ENCODE data around the gene UQCC2. TPM values are rescaled to one million over a fixed set of nuclear protein-coding genes. Genes with fewer than 3 reads are reported as not detected.

The UQCC2 gene
- total and polyA plus RNA-seq, 2 donors (not counting 1 experiment from before 2014, with no cell fraction given) = 13.2 to 16.6 TPM

- Mint-ChIP-seq H3K4me1 (peaks cover 32% of the 10 kb centered on the region), H3K27me3 (peaks cover 34% of the 10 kb centered on the region), H3K27ac (no peak overlapping the region), H3K9me3 (ENCODE audit: insufficient read depth) (no peaks in the 10 kb centered on the region), H3K4me3 (no peak overlapping the region)
- ChIA-PET POLR2A (no interaction called here), CTCF (interaction anchor here (1.0 to 1.1 kb wide), 2 partner anchors 20 to 47 kb away, joined by 4 to 5 read pairs; no protein-coding TSS in a partner anchor)
- no peak overlapping the region for H3K4me2 ChIP-seq (replicated peaks; ENCODE audit: low read depth, low read length, poor library complexity, severe bottlenecking)
- 97% methylated on average over 13 of the region's 14 CpGs for WGBS (ENCODE audit: insufficient coverage)
- H3K36me3 ChIP-seq (replicated peaks in 1 of 2; ENCODE audit: control extremely low read depth in 1 of 2, control insufficient read depth in 1 of 2, extremely low read depth in 1 of 2, insufficient read depth in 2 of 2, low read length in 1 of 2) = no peaks in the 10 kb centered on the region
- ATAC-seq (ENCODE audit: low read depth) (no peak), DNase-seq (no peak)
- no peaks in the 10 kb centered on the region for H3K79me2 ChIP-seq (ENCODE audit: control insufficient read depth, insufficient read depth, low read length)
- H3K9ac ChIP-seq (ENCODE audit: low read length) = no peak overlapping the region
- H3K27me3 ChIP-seq (replicated peaks in 1 of 4; ENCODE audit: control extremely low read depth in 1 of 4, control insufficient read depth in 3 of 4, insufficient read depth in 4 of 4, low read length in 3 of 4) = no peaks in the 10 kb centered on the region
- no peak overlapping the region for H3K4me3 ChIP-seq (ENCODE audit: control extremely low read depth in 1 of 5, extremely low read depth in 1 of 5, insufficient read depth in 1 of 5, low read depth in 2 of 5, low read length in 4 of 5)
- peaks cover 11 to 22% of the 10 kb centered on the region in 2 donors for H3K4me1 ChIP-seq (ENCODE audit: control insufficient read depth in 2 of 2, insufficient read depth in 2 of 2, low read length in 2 of 2)
- no peak overlapping the region for H3K27ac ChIP-seq (ENCODE audit: low read length in 2 of 2)
- H3K9me3 ChIP-seq (ENCODE audit: control extremely low read depth in 1 of 3, control insufficient read depth in 2 of 3, insufficient read depth in 1 of 3, low read length in 2 of 3) = no peaks in the 10 kb centered on the region
- TF ChIP-seq EZH2 (IDR thresholded peaks at IDR 0.05; ENCODE audit: borderline replicate concordance, insufficient read depth, low read depth, low read length, poor library complexity, severe bottlenecking) (no peak), CTCF (IDR thresholded peaks at IDR 0.05) (no peak)
- intact Hi-C loops (cut with micrococcal nuclease) = no loop called here
- H4K20me1 ChIP-seq (ENCODE audit: control insufficient read depth, insufficient read depth, low read length, poor library complexity, severe bottlenecking) = no peaks in the 10 kb centered on the region
- H2AFZ ChIP-seq (ENCODE audit: insufficient read depth, low read depth, low read length, poor library complexity, severe bottlenecking) = no peak overlapping the region
Observed at GRCh38 chr6:33725222-33725621, 13.7 kb upstream of the UQCC2 start.

DNA sequence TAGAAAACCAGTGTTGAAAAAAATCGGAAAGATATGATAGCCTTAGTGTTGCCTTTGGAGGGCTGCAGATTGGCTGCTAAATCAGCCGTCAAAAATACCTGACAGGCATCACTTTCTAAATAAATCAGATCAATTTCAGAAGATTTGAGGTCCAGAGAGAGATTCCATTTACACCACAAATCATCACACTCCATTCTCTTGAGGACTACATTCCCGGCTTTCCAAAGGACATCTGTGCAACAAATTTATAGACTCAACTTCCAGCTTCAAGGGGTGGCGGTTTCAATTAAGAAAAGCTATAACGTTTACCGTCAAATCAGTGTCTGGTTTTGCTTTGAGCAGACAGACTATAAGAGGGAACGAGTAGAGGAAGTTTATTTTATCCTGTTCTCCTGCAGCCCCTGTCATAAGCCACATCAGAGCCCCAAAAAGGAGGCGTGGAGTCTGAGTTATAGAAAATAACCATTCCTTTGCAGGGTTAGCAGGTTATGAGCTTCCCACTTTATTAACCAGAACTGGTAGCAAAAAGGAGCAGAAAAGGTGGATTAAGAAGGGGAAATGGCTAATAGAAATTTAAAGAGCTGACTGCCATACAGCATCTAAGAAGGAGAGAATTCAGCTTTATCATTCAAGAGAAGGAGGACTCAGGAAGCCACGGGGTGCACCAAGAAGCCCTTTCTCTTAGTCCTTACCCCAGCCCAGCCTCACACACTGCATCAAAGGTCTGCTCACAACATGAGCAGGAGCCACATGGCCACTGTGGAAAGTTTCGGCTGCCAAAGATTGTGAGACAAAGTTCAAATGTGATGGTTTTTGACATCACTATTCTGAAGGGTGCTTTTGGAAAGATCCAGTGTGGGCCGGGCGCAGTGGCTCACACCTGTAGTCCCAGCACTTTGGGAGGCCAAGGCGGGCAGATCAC lies 12.9 kb upstream of the UQCC2 start:
- Histone ChIP-seq H4K20me1 (ENCODE audit: control insufficient read depth, insufficient read depth, low read length, poor library complexity, severe bottlenecking) (no peaks in the 10 kb centered on the region), H3K9me3 (ENCODE audit: control extremely low read depth in 1 of 3, control insufficient read depth in 2 of 3, insufficient read depth in 1 of 3, low read length in 2 of 3) (no peaks in the 10 kb centered on the region), H3K4me3 (ENCODE audit: control extremely low read depth in 1 of 5, extremely low read depth in 1 of 5, insufficient read depth in 1 of 5, low read depth in 2 of 5, low read length in 4 of 5) (no peak overlapping the region), H2AFZ (ENCODE audit: insufficient read depth, low read depth, low read length, poor library complexity, severe bottlenecking) (no peak overlapping the region), H3K27me3 (replicated peaks in 1 of 4; ENCODE audit: control extremely low read depth in 1 of 4, control insufficient read depth in 3 of 4, insufficient read depth in 4 of 4, low read length in 3 of 4) (no peaks in the 10 kb centered on the region), H3K4me2 (replicated peaks; ENCODE audit: low read depth, low read length, poor library complexity, severe bottlenecking) (no peak overlapping the region), H3K79me2 (ENCODE audit: control insufficient read depth, insufficient read depth, low read length) (no peaks in the 10 kb centered on the region), H3K4me1 (ENCODE audit: control insufficient read depth in 2 of 2, insufficient read depth in 2 of 2, low read length in 2 of 2) (peaks cover 11 to 22% of the 10 kb centered on the region in 2 donors), H3K9ac (ENCODE audit: low read length) (no peak overlapping the region), H3K27ac (ENCODE audit: low read length in 2 of 2) (no peak overlapping the region), H3K36me3 (replicated peaks in 1 of 2; ENCODE audit: control extremely low read depth in 1 of 2, control insufficient read depth in 1 of 2, extremely low read depth in 1 of 2, insufficient read depth in 2 of 2, low read length in 1 of 2) (no peaks in the 10 kb centered on the region)
- no peak for ATAC-seq (ENCODE audit: low read depth)
- Mint-ChIP-seq H3K4me3 (no peak overlapping the region), H3K27ac (no peak overlapping the region), H3K9me3 (ENCODE audit: insufficient read depth) (no peaks in the 10 kb centered on the region), H3K27me3 (peaks cover 30% of the 10 kb centered on the region), H3K4me1 (peaks cover 36% of the 10 kb centered on the region)
- DNase-seq = no peak
- ChIA-PET CTCF (interaction anchor here (0.6 to 1.2 kb wide), 3 partner anchors 47 to 134 kb away, joined by 3 read pairs; no protein-coding TSS in a partner anchor), POLR2A (no interaction called here)
- WGBS (ENCODE audit: insufficient coverage) = 76% methylated on average over 4 of the region's 13 CpGs
- no peak for TF ChIP-seq EZH2 (IDR thresholded peaks at IDR 0.05; ENCODE audit: borderline replicate concordance, insufficient read depth, low read depth, low read length, poor library complexity, severe bottlenecking)
- no peak for TF ChIP-seq CTCF (IDR thresholded peaks at IDR 0.05)
- intact Hi-C loops (cut with micrococcal nuclease) = no loop called here

Measured in B cell (primary cell).